ENCODE data around the gene HHAT. TPM values are rescaled to one million over a fixed set of nuclear protein-coding genes. Genes with fewer than 3 reads are reported as not detected.

HHAT gene
- total RNA-seq, 4 donors from 2014 or later: 4.8 to 5.9 (median 5.3) TPM

DNA sequence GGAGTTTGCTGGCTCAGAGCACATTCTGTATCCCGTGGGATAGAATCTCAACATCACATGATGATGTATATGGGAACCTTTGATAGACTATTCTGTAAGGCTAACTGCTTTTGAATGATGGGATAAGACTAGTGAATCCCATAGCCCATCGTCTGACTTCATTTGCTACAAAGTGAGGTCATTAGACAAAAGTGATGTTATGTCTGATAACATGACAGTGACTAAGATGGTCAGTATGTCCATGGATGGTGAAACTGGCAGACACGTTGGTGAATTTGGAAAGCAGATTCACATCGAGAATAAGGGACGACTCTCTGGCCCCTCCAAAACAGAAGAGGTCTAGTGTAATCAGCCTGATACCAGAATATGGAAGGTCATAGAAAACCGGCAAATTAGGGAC, 108.4 kb downstream of the HHAT start:
- H3K9me3 ChIP-seq: no peaks in the 10 kb centered on the region
- WGBS, 2 donors: 95 to 96% methylated on average over 6 of the region's 6 CpGs
- TF ChIP-seq, protein P1, sequence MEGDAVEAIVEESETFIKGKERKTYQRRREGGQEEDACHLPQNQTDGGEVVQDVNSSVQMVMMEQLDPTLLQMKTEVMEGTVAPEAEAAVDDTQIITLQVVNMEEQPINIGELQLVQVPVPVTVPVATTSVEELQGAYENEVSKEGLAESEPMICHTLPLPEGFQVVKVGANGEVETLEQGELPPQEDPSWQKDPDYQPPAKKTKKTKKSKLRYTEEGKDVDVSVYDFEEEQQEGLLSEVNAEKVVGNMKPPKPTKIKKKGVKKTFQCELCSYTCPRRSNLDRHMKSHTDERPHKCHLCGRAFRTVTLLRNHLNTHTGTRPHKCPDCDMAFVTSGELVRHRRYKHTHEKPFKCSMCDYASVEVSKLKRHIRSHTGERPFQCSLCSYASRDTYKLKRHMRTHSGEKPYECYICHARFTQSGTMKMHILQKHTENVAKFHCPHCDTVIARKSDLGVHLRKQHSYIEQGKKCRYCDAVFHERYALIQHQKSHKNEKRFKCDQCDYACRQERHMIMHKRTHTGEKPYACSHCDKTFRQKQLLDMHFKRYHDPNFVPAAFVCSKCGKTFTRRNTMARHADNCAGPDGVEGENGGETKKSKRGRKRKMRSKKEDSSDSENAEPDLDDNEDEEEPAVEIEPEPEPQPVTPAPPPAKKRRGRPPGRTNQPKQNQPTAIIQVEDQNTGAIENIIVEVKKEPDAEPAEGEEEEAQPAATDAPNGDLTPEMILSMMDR (IDR thresholded peaks at IDR 0.05): no peak
- TF ChIP-seq EP300 (IDR thresholded peaks at IDR 0.05): no peak
- TF ChIP-seq POLR2A (IDR thresholded peaks at IDR 0.05): no peak
- no peaks in the 10 kb centered on the region for H3K4me1 ChIP-seq
- no peaks in the 10 kb centered on the region for H3K27me3 ChIP-seq
- no peak overlapping the region for H3K27ac ChIP-seq
- no peak overlapping the region for H3K4me3 ChIP-seq
- DNase-seq (ENCODE audit: low spot score in 2 of 2): no peak
- no peaks in the 10 kb centered on the region for H3K36me3 ChIP-seq

- no peaks in the 10 kb centered on the region for H3K36me3 ChIP-seq
- no peaks in the 10 kb centered on the region for H3K4me1 ChIP-seq
- TF ChIP-seq, protein P1 (IDR thresholded peaks at IDR 0.05): no peak
- TF ChIP-seq POLR2A (IDR thresholded peaks at IDR 0.05) (no peak), EP300 (IDR thresholded peaks at IDR 0.05) (no peak)
- no peak overlapping the region for H3K27ac ChIP-seq
- H3K4me3 ChIP-seq: no peak overlapping the region
- no peaks in the 10 kb centered on the region for H3K27me3 ChIP-seq
- WGBS, 2 donors: 90 to 96% methylated on average over 1 of the region's 1 CpG
- H3K9me3 ChIP-seq: no peaks in the 10 kb centered on the region
- no peak for DNase-seq (ENCODE audit: low spot score in 2 of 2)
Observed at GRCh38 chr1:210437781-210438180, 109.1 kb downstream of the HHAT start.

DNA sequence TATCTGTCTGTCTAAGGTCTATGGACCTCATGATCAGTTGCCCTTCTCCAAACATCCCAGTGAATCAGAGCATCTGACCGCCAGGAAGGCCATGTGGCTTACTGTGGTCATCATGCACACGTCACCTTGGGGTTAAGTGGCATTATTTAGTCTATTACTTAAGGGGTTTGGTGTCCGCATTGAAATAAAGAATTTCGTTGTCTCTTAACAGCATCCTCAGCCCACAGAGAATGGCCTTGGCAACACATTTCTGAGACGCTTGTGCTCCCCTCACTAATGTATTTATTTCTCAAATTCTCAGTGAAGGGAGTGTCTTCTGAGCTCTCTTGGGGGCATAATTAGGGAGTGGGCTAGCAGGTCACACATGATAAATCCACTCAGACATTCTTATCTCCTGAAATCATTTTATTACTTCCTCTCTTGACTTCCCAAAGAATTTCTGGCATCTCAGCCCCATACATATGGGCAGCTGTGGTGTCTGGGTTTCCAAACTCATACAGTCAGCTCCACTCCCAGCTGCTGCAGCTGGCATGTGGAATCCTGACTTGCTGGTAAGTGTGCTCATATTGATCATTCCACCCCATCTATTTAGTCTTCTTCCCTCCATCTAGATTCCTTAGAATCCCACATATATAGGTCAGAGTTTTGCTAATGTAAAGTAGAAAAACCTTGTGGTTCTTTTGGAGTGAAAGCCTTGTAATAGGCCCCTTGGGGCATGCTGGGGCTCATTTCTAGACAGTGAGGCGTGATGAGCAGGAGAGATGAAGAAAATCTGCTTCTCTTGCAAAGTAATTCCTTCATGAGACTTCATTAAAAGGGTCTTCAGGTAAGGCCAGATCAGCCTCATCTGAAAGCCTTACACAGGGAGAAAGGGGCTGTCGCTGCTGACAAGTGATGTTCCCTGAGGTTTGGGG, 110.5 kb downstream of the HHAT start:
- H3K9me3 ChIP-seq: no peaks in the 10 kb centered on the region
- no peaks in the 10 kb centered on the region for H3K27me3 ChIP-seq
- no peaks in the 10 kb centered on the region for H3K4me1 ChIP-seq
- DNase-seq (ENCODE audit: low spot score in 2 of 2): no peak
- no peaks in the 10 kb centered on the region for H3K36me3 ChIP-seq
- TF ChIP-seq, protein P1 (IDR thresholded peaks at IDR 0.05): no peak
- TF ChIP-seq EP300 (IDR thresholded peaks at IDR 0.05) (no peak), POLR2A (IDR thresholded peaks at IDR 0.05) (no peak)
- H3K27ac ChIP-seq: no peak overlapping the region
- H3K4me3 ChIP-seq: no peak overlapping the region
- 49 to 52% methylated on average over 7 of the region's 7 CpGs for WGBS, 2 donors

DNA sequence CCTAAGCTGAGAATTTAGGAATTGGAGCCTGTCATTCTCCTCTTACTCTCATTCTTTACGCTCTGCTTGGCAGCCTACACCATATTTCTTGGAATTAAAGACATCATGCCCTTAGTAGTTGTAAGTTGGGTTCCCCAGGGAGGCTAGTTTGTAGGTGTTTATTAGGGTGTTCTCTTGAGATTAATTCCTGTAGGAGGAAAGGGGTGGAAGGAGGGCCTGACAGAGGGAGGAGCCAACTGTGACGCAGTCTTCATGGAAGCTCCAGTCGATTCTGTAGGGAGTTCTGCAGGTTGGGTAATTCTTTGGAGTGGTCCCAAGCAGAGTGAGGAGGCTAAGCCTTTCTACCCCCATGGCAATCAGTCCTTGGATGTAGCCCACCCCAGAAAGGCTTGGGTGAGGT, 111.4 kb downstream of the HHAT start:
- WGBS, 2 donors: 86 to 92% methylated on average over 3 of the region's 3 CpGs
- DNase-seq (ENCODE audit: low spot score in 2 of 2): no peak
- Histone ChIP-seq H3K36me3 (no peaks in the 10 kb centered on the region), H3K27me3 (no peaks in the 10 kb centered on the region), H3K4me3 (no peak overlapping the region), H3K27ac (no peak overlapping the region), H3K4me1 (no peaks in the 10 kb centered on the region), H3K9me3 (no peaks in the 10 kb centered on the region)
- TF ChIP-seq EP300 (IDR thresholded peaks at IDR 0.05) (no peak), POLR2A (IDR thresholded peaks at IDR 0.05) (no peak)
- TF ChIP-seq, protein P1 (IDR thresholded peaks at IDR 0.05): no peak

GRCh38 chr1:210441028-210441427, 112.3 kb downstream of the HHAT start:
- H3K27me3 ChIP-seq: no peaks in the 10 kb centered on the region
- no peak overlapping the region for H3K27ac ChIP-seq
- H3K36me3 ChIP-seq: no peaks in the 10 kb centered on the region
- DNase-seq (ENCODE audit: low spot score in 2 of 2): no peak
- H3K4me3 ChIP-seq: no peak overlapping the region
- TF ChIP-seq EP300 (IDR thresholded peaks at IDR 0.05) (no peak), POLR2A (IDR thresholded peaks at IDR 0.05) (no peak)
- TF ChIP-seq, protein P1 (IDR thresholded peaks at IDR 0.05): no peak
- no peaks in the 10 kb centered on the region for H3K4me1 ChIP-seq
- H3K9me3 ChIP-seq: no peaks in the 10 kb centered on the region
- WGBS, 2 donors: 73 to 100% methylated on average over 1 of the region's 1 CpG
